GM23338 (cell line): ENCODE data around the gene ASPDH. TPM values are rescaled to one million over a fixed set of nuclear protein-coding genes. Genes with fewer than 3 reads are reported as not detected.

Experiments
- ATAC-seq: fragments of 200-7000 bp; cut with Tn5 transposase; 3 replicates; pipeline ENCODE4 v1.9.1; 2020
- DNase-seq: peaks from one replicate; pipeline ENCODE4 v3.0.0-alpha.2; 2015; ENCODE audit warnings: low spot score
- H2AFZ ChIP-seq: fragments of 200-600 bp; sonication (generic); 2 replicates; pipeline ENCODE4 v1.8.0; 2016; ENCODE audit warnings: antibody characterized with exemption, mild to moderate bottlenecking, moderate library complexity
- H3F3A ChIP-seq: fragments of 200-600 bp; sonication (generic); replicated peaks from 2 replicates; pipeline ENCODE4 v1.8.0; 2017; ENCODE audit warnings: antibody characterized with exemption, mixed run types, low read depth
- H3K27ac ChIP-seq: fragments of 200-600 bp; sonication (generic); 2 replicates; pipeline ENCODE4 v1.6.1; 2016; ENCODE audit warnings: low read depth
- H3K27me3 ChIP-seq: fragments of 200-600 bp; sonication (generic); 2 replicates; pipeline ENCODE4 v1.8.0; 2016; ENCODE audit warnings: mild to moderate bottlenecking, mixed run types, moderate library complexity; ENCODE audit not compliant: insufficient read depth
- H3K36me3 ChIP-seq: fragments of 200-600 bp; sonication (generic); 2 replicates; pipeline ENCODE4 v1.8.0; 2016; ENCODE audit warnings: mild to moderate bottlenecking; ENCODE audit not compliant: insufficient read depth
- H3K4me1 ChIP-seq: fragments of 200-600 bp; sonication (generic); 2 replicates; pipeline ENCODE4 v1.8.0; 2016; ENCODE audit warnings: mild to moderate bottlenecking, moderate library complexity; ENCODE audit not compliant: insufficient read depth
- H3K4me2 ChIP-seq: fragments of 200-600 bp; sonication (generic); 2 replicates; pipeline ENCODE4 v1.7.1; 2017; ENCODE audit warnings: mixed run types
- H3K4me3 ChIP-seq: fragments of 200-600 bp; sonication (generic); 2 replicates; pipeline ENCODE4 v1.6.1; 2016; ENCODE audit warnings: mixed run types
- H3K79me2 ChIP-seq: fragments of 200-600 bp; sonication (generic); replicated peaks from 2 replicates; pipeline ENCODE4 v1.8.0; 2017; ENCODE audit warnings: mild to moderate bottlenecking; ENCODE audit not compliant: insufficient read depth
- H3K9me2 ChIP-seq: fragments of 200-600 bp; sonication (generic); 2 replicates; pipeline ENCODE4 v1.8.0; 2017; ENCODE audit not compliant: insufficient read depth
- H4K20me1 ChIP-seq: fragments of 200-600 bp; sonication (generic); replicated peaks from 2 replicates; pipeline ENCODE4 v1.8.0; 2017; ENCODE audit warnings: mild to moderate bottlenecking; ENCODE audit not compliant: insufficient read depth
- H3K27ac Mint-ChIP-seq: 2 replicates; pipeline ENCODE4 v1.8.0; 2020; ENCODE audit warnings: inconsistent platforms, mild to moderate bottlenecking, moderate library complexity, mixed read lengths
- H3K27me3 Mint-ChIP-seq: 3 replicates; pipeline ENCODE4 v1.8.0; 2022; ENCODE audit warnings: low read depth, mild to moderate bottlenecking, moderate library complexity, mixed read lengths, inconsistent platforms; ENCODE audit not compliant: insufficient read depth, poor library complexity
- H3K36me3 Mint-ChIP-seq: 3 replicates; pipeline ENCODE4 v1.8.0; 2021; ENCODE audit warnings: low read depth, mild to moderate bottlenecking, inconsistent platforms, moderate library complexity, mixed read lengths
- H3K4me1 Mint-ChIP-seq: 3 replicates; pipeline ENCODE4 v1.8.0; 2020; ENCODE audit warnings: mild to moderate bottlenecking, inconsistent platforms, mixed read lengths
- H3K4me3 Mint-ChIP-seq: 3 replicates; pipeline ENCODE4 v1.8.0; 2021; ENCODE audit warnings: moderate library complexity, mild to moderate bottlenecking, inconsistent platforms, mixed read lengths
- H3K9me3 Mint-ChIP-seq: 3 replicates; pipeline ENCODE4 v1.8.0; 2020; ENCODE audit warnings: moderate library complexity, mild to moderate bottlenecking, inconsistent platforms, mixed read lengths
- CREB1 ChIP-seq: fragments of 250-450 bp; sonication (Bioruptor Pico); IDR thresholded peaks from 2 replicates; pipeline ENCODE4 v1.5.0; 2020; ENCODE audit warnings: low read depth, mild to moderate bottlenecking, moderate library complexity
- EZH2 ChIP-seq: fragments of 200-600 bp; sonication (generic); IDR thresholded peaks from one replicate; pipeline ENCODE4 v1.8.0; 2017; ENCODE audit warnings: antibody characterized with exemption, mild to moderate bottlenecking, low read depth; ENCODE audit not compliant: unreplicated experiment
- EZH2phosphoT487 ChIP-seq: fragments of 200-600 bp; sonication (generic); IDR thresholded peaks from one replicate; pipeline ENCODE4 v1.8.1; 2018; ENCODE audit warnings: antibody characterized with exemption; ENCODE audit not compliant: unreplicated experiment
- JUNB ChIP-seq: IDR thresholded peaks from one replicate; pipeline ENCODE4 v1.6.1; 2016; ENCODE audit warnings: antibody characterized with exemption; ENCODE audit not compliant: unreplicated experiment
- NANOG ChIP-seq: IDR thresholded peaks from 2 replicates; pipeline ENCODE4 v1.6.1; 2016; ENCODE audit warnings: antibody characterized with exemption, borderline replicate concordance
- POLR2AphosphoS5 ChIP-seq: IDR thresholded peaks from 2 replicates; pipeline ENCODE4 v1.6.1; 2016; ENCODE audit warnings: antibody characterized with exemption, low read depth
- STAT1 ChIP-seq: IDR thresholded peaks from one replicate; pipeline ENCODE4 v1.6.1; 2016; ENCODE audit warnings: antibody characterized with exemption; ENCODE audit not compliant: unreplicated experiment
- ZNF114 ChIP-seq: fragments of 250-450 bp; sonication (Bioruptor Pico); IDR thresholded peaks from 2 replicates; pipeline ENCODE4 v1.5.0; 2020; ENCODE audit warnings: mild to moderate bottlenecking, moderate library complexity
- ZNF331 ChIP-seq: fragments of 250-450 bp; sonication (Bioruptor Pico); IDR thresholded peaks from 2 replicates; pipeline ENCODE4 v1.5.0; 2020; ENCODE audit warnings: low read depth, mild to moderate bottlenecking, moderate library complexity
- polyA plus RNA-seq: library from polyadenylated mRNA; unstranded; fragments of >200 nt; fragmentation: Nextera tagmentation; extraction: Ambion mirVana; gene quantifications from 2 replicates; pipeline ENCODE4 v1.2.1, GENCODE V29; 2016
- total RNA-seq: library from RNA; depleted of rRNA; stranded (reverse); fragments of >200 nt; shearing (Covaris generic); gene quantifications from 2 replicates; pipeline ENCODE4 v1.2.3, GENCODE V29; 2014
- TF ChIP-seq, protein P1 (sequence below), 2 experiments: fragments of 200-600 bp in 1 of 2; sonication (generic) in 1 of 2; conservative IDR thresholded peaks; 2 replicates each; pipeline versions ENCODE4 v1.5.1 to v1.6.1; 2016 to 2017; ENCODE audit warnings: antibody characterized with exemption in 2 of 2, low read depth in 2 of 2, mild to moderate bottlenecking in 2 of 2, moderate library complexity in 1 of 2
- TF ChIP-seq, protein P2 (sequence below): IDR thresholded peaks from one replicate; pipeline ENCODE4 v1.6.1; 2018; ENCODE audit warnings: antibody characterized with exemption; ENCODE audit not compliant: unreplicated experiment
- TF ChIP-seq, protein P3 (sequence below): IDR thresholded peaks from 2 replicates; pipeline ENCODE4 v1.6.1; 2016; ENCODE audit warnings: antibody characterized with exemption

The ASPDH gene
- total and polyA plus RNA-seq, 2 experiments from 2014 or later = not detected

GRCh38 chr19:50506700-50507099 is 7.0 kb downstream of the ASPDH start:
- Histone ChIP-seq H2AFZ (no peak overlapping the region), H3K27me3 (peaks cover 19% of the 10 kb centered on the region), H3K4me2 (no peak overlapping the region), H3K79me2 (no peaks in the 10 kb centered on the region), H4K20me1 (no peaks in the 10 kb centered on the region; the same call in 1 of the 2 replicates), H3K27ac (no peak overlapping the region), H3K4me3 (no peak overlapping the region), H3K4me1 (peaks cover 4% of the 10 kb centered on the region; the same call in 1 of the 2 replicates), H3K9me2 (no peaks in the 10 kb centered on the region), H3K36me3 (no peaks in the 10 kb centered on the region), H3F3A (no peaks in the 10 kb centered on the region)
- Mint-ChIP-seq H3K4me3 (no peak overlapping the region), H3K36me3 (peaks cover 34% of the 10 kb centered on the region), H3K9me3 (peaks cover 96% of the 10 kb centered on the region), H3K4me1 (no peaks in the 10 kb centered on the region), H3K27ac (no peak overlapping the region), H3K27me3 (peaks cover 9% of the 10 kb centered on the region)
- no peak for ATAC-seq
- no peak for DNase-seq
- no peak for TF ChIP-seq NANOG
- no peak for TF ChIP-seq CREB1 (CRISPR knock-in tag)
- no peak for TF ChIP-seq STAT1
- TF ChIP-seq, protein P1, sequence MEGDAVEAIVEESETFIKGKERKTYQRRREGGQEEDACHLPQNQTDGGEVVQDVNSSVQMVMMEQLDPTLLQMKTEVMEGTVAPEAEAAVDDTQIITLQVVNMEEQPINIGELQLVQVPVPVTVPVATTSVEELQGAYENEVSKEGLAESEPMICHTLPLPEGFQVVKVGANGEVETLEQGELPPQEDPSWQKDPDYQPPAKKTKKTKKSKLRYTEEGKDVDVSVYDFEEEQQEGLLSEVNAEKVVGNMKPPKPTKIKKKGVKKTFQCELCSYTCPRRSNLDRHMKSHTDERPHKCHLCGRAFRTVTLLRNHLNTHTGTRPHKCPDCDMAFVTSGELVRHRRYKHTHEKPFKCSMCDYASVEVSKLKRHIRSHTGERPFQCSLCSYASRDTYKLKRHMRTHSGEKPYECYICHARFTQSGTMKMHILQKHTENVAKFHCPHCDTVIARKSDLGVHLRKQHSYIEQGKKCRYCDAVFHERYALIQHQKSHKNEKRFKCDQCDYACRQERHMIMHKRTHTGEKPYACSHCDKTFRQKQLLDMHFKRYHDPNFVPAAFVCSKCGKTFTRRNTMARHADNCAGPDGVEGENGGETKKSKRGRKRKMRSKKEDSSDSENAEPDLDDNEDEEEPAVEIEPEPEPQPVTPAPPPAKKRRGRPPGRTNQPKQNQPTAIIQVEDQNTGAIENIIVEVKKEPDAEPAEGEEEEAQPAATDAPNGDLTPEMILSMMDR (conservative IDR thresholded peaks at IDR 0.05; ENCODE audit: low read depth in 2 of 2) = no peak
- no peak for TF ChIP-seq JUNB
- TF ChIP-seq, protein P2, sequence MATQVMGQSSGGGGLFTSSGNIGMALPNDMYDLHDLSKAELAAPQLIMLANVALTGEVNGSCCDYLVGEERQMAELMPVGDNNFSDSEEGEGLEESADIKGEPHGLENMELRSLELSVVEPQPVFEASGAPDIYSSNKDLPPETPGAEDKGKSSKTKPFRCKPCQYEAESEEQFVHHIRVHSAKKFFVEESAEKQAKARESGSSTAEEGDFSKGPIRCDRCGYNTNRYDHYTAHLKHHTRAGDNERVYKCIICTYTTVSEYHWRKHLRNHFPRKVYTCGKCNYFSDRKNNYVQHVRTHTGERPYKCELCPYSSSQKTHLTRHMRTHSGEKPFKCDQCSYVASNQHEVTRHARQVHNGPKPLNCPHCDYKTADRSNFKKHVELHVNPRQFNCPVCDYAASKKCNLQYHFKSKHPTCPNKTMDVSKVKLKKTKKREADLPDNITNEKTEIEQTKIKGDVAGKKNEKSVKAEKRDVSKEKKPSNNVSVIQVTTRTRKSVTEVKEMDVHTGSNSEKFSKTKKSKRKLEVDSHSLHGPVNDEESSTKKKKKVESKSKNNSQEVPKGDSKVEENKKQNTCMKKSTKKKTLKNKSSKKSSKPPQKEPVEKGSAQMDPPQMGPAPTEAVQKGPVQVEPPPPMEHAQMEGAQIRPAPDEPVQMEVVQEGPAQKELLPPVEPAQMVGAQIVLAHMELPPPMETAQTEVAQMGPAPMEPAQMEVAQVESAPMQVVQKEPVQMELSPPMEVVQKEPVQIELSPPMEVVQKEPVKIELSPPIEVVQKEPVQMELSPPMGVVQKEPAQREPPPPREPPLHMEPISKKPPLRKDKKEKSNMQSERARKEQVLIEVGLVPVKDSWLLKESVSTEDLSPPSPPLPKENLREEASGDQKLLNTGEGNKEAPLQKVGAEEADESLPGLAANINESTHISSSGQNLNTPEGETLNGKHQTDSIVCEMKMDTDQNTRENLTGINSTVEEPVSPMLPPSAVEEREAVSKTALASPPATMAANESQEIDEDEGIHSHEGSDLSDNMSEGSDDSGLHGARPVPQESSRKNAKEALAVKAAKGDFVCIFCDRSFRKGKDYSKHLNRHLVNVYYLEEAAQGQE = no peak
- no peak for TF ChIP-seq ZNF331 (CRISPR knock-in tag)

- peaks cover 7% of the 10 kb centered on the region; the same call in 1 of the 2 replicates for H3K4me1 ChIP-seq
- ATAC-seq = no peak
- no peaks in the 10 kb centered on the region for H3F3A ChIP-seq
- Mint-ChIP-seq H3K27ac (no peak overlapping the region), H3K9me3 (peaks cover 97% of the 10 kb centered on the region), H3K4me1 (no peaks in the 10 kb centered on the region), H3K27me3 (peaks cover 9% of the 10 kb centered on the region), H3K4me3 (no peak overlapping the region), H3K36me3 (peaks cover 33% of the 10 kb centered on the region)
- no peaks in the 10 kb centered on the region for H3K36me3 ChIP-seq
- H3K9me2 ChIP-seq = no peaks in the 10 kb centered on the region
- no peaks in the 10 kb centered on the region; the same call in 1 of the 2 replicates for H4K20me1 ChIP-seq
- peaks cover 19% of the 10 kb centered on the region for H3K27me3 ChIP-seq
- no peaks in the 10 kb centered on the region for H3K79me2 ChIP-seq
- H3K4me3 ChIP-seq = no peak overlapping the region
- no peak overlapping the region for H3K27ac ChIP-seq
- no peak overlapping the region for H2AFZ ChIP-seq
- H3K4me2 ChIP-seq = no peak overlapping the region
- DNase-seq = no peak
- no peak for TF ChIP-seq ZNF114 (CRISPR knock-in tag)
- no peak for TF ChIP-seq NANOG
- TF ChIP-seq, protein P3, sequence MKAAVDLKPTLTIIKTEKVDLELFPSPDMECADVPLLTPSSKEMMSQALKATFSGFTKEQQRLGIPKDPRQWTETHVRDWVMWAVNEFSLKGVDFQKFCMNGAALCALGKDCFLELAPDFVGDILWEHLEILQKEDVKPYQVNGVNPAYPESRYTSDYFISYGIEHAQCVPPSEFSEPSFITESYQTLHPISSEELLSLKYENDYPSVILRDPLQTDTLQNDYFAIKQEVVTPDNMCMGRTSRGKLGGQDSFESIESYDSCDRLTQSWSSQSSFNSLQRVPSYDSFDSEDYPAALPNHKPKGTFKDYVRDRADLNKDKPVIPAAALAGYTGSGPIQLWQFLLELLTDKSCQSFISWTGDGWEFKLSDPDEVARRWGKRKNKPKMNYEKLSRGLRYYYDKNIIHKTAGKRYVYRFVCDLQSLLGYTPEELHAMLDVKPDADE = no peak
- TF ChIP-seq, protein P2 = no peak
- no peak for TF ChIP-seq EZH2
- TF ChIP-seq EZH2phosphoT487 = no peak
- no peak for TF ChIP-seq ZNF331 (CRISPR knock-in tag)
- TF ChIP-seq POLR2AphosphoS5 = no peak
Measured at GRCh38 chr19:50505856-50506611, 7.7 kb downstream of the ASPDH start.
